ENCODE results near the gene AGAP1.
"Not testable (repeated sequence)": the region's sequence is repeated elsewhere in the genome, so short reads cannot be mapped to it uniquely, and the experiment has no call there.

Gene AGAP1

DNA sequence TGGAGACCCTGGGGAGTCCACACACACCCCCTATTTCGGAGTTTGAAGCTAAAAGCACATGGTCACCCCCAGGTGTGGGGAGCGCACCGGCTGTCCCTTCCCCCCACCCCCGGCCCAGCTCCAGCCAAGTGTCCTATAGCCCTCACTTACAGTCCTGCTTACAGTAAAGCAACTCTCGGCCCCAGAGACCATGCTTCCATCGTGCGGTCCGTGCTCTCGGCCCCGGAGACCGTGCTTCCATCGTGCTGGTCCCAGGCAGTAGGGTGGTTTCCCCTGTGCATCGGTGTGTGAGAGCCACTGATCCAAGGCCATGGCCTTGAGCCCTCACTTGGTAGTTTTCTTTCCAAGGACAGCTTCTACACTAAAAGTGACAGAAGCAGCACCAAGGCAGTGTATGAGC is 625.6 kb downstream of the AGAP1 start:
- no peak for DNase-seq (ENCODE audit: low read depth, low spot score)

DNA sequence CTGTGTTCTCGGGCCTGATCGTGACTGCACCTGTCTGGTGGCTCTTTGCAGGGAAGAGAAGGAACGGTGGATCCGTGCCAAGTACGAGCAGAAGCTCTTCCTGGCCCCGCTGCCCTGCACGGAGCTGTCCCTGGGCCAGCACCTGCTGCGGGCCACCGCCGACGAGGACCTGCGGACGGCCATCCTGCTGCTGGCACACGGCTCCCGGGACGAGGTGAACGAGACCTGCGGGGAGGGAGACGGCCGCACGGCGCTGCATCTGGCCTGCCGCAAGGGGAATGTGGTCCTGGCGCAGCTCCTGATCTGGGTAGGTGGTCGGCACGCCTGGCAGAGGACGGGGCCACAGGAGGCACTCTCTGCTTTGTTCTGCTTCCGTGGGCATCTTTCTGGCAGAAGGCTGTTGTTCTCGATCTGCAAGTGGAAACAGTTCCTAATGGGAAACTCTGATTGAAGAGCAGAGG is 626.3 kb downstream of the AGAP1 start:
- no peak for DNase-seq (ENCODE audit: low read depth, low spot score)

GRCh38 chr2:236120829-236121228 is 627.0 kb downstream of the AGAP1 start:
- no peak for DNase-seq (ENCODE audit: low read depth, low spot score)

GRCh38 chr2:236121546-236121945 is 627.7 kb downstream of the AGAP1 start:
- no peak for DNase-seq (ENCODE audit: low read depth, low spot score)

DNA sequence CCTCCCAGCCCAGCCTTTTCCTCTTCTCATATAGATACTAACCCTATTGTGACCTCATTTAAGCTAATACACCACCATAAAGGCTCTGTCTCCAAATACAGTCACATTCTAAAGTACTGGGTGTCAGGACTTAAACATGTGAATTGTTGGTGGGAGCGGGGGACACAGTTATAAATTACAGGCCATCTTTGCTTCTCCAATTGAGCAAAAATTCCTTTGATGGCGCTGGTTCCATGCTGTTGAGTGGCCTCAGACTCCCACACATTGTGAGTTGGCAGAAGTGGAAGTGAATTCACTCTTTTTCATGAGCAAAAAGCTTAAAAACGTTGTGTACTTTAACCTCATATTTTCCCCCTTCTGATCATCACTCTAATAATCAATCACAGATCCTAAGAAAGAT is 628.4 kb downstream of the AGAP1 start:
- DNase-seq (ENCODE audit: low read depth, low spot score), result no peak

- DNase-seq (ENCODE audit: low read depth, low spot score), result no peak
These were observed 629.9 kb downstream of the AGAP1 start for GRCh38 chr2:236123716-236124115.

DNA sequence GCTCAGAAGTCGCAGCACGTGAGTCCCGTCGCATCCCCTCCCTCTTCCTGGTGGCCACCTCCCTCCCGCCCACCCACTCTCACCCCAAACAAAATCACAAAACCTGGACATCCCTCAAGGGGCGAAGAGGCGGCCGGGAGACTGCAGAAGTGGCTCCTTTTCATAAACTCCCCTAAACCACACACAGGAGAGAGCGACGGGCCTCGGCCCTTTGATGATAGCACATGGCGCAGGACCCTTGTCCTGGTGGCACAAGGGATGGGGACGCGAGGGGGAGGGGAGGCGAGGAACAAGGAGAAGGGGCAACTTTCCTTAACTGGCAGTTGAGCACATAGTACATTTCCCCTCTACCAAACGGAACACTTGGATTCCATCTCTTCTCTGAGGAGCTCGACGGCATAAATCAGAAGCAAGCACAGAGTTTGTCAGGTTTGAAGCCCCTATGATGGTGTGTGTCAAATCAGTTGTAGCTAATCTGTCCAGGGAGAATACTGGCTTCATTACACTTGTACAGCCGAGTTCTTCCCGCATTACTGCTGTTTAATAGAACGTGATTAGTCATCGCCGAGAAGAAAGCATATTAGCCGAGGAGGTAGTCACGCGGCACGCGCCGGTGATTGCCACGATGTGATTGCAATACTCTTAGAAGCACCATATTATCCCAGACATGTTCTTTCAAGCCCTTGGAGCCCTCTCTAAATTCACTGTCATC is 630.5 kb downstream of the AGAP1 start:
- no peak for DNase-seq (ENCODE audit: low read depth, low spot score)

- no peak for DNase-seq (ENCODE audit: low read depth, low spot score)
These were observed 631.7 kb downstream of the AGAP1 start for GRCh38 chr2:236125541-236125940.

- DNase-seq (ENCODE audit: low read depth, low spot score), result no peak
These were observed 633.2 kb downstream of the AGAP1 start for GRCh38 chr2:236127010-236127409.

GRCh38 chr2:236128321-236128720 is 634.5 kb downstream of the AGAP1 start:
- no peak for DNase-seq (ENCODE audit: low read depth, low spot score)

DNA sequence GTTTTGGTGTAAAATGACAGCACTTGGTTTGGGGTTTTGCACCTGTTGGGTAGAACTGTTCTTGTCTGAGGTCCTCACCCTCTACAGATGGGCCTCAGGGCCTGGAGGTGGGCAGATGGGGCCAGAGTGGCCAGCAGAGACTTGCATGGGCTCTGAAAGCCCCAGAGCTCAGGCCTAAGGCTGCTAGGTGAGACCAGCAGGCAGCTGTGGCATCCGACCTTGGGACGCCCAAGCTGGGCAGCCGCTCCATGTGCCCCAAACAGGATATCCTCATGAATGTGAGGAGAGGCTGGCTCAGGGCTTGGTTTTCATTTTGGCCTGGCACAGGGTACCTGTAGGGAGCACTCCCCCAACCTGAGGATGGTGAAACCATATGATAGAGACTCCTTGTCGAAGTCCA is 636.1 kb downstream of the AGAP1 start:
- DNase-seq (ENCODE audit: low read depth, low spot score), result no peak

GRCh38 chr2:236130349-236130998 is 636.6 kb downstream of the AGAP1 start:
- DNase-seq (ENCODE audit: low read depth, low spot score), result no peak

DNA sequence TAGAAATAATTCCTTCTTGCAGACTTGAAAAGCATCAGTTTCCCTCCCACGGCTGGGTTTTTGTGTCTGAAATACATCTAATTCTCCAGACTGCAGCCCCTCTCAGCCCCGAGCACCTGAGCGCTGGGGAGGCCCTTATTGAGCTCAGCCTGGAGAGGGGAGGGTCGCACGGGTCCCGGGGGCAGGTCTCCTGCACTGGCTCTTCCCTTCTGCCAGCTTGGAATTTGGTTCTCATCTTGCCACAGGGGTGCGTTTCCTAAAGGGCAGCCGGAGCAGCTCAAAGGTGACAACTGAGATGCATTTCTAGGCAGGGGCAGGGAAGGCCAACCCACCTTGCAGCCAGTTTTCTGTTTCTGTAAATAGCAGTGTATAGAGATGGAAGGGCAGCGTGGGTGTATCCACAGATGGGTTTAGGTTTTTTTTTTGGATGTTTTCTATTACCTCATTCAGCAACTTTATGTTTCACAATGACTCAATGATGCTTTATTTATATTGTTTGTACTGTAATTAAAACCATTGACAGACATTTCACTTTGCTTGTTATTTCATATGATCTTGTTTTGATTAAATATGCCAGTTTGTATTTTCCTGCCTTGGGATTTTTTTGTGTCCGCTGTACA is 637.3 kb downstream of the AGAP1 start:
- no peak for DNase-seq (ENCODE audit: low read depth, low spot score)

DNA sequence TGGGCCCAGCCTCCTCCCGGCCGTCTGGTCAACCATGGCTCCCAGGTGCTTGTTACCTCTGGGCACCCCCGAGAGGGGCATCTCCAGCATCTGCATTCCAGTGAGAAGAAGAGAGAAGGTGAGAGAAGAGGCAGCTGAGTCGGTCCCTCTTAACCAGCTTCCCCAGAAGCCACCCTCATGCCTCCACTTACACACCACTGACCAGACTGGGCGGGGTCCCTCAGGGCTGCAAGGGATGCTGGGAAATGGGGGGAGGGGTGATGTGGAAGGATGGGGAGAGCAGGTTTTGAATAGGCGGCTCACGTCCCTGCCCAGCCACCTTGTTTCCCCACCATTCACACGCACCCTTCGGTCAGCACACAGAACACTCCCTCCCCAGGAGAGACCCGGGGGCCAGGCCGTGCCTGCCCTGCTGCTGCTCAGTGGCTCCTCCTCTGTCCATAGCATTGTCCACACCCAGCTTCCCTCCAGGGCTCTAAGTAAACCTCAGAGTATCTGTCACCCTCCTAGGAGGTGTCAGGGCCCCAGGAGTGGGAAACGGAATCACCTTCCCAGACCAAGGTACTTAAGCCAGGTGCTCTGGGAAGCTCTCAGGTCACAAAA is 639.7 kb downstream of the AGAP1 start:
- no peak for DNase-seq (ENCODE audit: low read depth, low spot score)

DNA sequence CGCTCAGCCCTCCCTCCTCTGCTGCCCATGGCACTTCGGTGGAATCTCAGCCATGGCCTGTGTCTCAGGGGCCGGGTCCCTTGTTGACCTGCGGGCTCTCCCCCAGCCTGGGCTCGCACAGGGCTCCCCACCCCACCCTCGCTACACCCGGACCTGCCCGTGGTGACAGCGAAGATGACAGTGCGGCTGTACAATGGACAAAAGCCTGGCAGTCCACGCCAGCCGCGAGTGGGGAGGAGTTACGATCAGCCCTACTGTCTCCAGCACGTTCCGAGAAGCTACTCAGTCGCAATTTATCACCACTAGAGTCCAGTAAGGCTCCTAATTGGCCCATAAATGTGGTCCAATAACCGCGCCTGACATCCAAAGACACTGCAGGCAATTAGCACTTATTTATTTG is 642.7 kb downstream of the AGAP1 start:
- DNase-seq (ENCODE audit: low read depth, low spot score), result no peak

DNA sequence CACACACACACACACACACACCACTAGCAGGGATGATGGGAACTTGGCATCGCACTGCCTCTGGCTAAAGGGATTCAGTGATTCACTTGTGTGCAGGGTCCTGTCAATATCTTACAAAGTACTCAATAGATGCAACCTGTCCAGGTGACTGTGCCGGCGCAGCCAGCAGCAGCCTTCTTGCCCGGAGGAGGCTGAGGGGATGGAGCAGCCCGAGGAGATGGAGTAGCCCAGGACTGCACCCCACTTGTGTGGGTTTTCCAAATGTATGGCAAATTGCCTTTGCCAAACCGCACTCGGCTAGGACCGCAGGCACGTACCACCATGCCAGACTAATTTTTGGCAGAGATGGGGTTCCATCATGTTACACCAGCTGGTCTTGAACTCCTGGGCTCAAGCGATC is 643.2 kb downstream of the AGAP1 start:
- DNase-seq (ENCODE audit: low read depth, low spot score), result no peak

- not testable (repeated sequence) for DNase-seq (ENCODE audit: low read depth, low spot score)
These were observed 647.8 kb downstream of the AGAP1 start for GRCh38 chr2:236141616-236142015.

- DNase-seq (ENCODE audit: low read depth, low spot score), result no peak
These were observed 650.0 kb downstream of the AGAP1 start for GRCh38 chr2:236143811-236144210.

- no peak for DNase-seq (ENCODE audit: low read depth, low spot score)
These were observed 652.6 kb downstream of the AGAP1 start for GRCh38 chr2:236146436-236146835.

- no peak for DNase-seq (ENCODE audit: low read depth, low spot score)
These were observed 661.6 kb downstream of the AGAP1 start for GRCh38 chr2:236155406-236155805.

DNA sequence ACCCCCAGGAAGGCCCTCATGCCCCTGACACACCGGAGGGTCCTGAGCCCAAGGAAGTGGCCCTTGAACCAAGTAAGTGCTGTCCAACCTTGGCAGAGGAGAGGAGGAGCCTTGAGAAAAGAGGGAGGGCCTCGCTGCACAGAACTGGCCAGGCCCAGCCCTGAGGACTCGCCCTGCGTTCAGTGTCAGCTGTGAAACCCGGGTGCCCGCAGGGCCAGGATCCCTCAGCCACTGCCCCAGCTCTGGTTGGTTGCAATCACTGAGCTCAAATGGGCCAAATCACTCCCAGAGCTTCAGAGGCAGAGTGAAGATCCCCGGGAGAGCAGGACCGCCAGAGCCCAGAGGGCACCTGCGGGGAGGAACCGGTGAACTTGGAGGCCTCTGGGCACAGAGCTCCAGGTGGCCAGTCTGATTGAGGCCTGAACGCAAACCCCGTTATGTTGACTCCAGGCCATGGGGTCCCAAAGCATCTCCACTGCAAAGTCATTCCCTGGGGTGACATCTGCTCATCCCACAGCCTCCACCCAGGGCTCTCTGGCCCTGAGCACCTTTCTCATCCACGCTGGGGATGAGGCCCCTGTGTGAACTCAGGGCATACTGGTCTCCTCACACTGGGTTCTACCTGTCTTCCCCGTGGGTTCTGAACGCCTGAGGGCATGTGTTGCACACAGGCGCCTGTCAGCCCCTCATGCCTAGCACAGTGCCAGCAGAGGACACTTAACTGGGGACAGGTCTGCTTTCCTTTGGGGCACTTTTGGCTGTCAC is 662.4 kb downstream of the AGAP1 start:
- no peak for DNase-seq (ENCODE audit: low read depth, low spot score)

DNA sequence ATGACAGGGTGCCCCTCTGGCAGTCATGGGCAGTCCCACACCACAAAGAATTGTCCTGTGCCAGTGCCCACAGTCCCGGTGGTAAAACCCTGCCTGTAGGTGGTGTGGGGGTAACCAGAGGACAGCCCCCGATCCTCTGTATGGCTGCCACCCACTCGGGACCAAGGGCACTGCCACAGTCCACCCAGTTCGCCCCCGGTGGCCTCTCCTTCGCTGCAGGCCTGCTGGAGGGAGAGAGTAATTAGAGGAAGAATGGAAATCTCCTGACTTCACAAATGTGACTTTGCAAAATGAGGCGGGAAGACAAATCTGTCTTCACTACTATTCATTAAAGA is 663.0 kb downstream of the AGAP1 start:
- DNase-seq (ENCODE audit: low read depth, low spot score), result no peak
